ENCODE measurements around the gene IFITM10.

IFITM10 gene

DNA sequence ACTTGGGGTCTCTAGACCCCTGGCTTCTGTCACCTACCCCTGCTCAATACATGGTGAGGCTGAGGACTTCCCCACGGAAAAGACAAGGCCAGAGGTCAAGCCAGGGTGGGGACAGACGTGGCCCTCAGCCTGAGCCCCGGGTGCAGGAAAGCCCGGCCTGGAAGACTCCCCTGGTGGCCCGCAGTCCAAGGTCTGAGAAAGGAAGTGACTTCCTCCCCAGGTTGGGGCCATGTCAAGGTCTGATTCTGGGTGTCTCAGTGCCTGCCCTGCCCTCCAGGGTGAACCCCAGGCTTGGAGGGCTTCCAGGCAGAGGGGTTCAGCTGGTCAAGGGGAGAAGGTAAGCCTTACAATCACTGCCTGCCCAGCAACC, 9.4 kb upstream of the IFITM10 start:
- TF ChIP-seq, protein P1, sequence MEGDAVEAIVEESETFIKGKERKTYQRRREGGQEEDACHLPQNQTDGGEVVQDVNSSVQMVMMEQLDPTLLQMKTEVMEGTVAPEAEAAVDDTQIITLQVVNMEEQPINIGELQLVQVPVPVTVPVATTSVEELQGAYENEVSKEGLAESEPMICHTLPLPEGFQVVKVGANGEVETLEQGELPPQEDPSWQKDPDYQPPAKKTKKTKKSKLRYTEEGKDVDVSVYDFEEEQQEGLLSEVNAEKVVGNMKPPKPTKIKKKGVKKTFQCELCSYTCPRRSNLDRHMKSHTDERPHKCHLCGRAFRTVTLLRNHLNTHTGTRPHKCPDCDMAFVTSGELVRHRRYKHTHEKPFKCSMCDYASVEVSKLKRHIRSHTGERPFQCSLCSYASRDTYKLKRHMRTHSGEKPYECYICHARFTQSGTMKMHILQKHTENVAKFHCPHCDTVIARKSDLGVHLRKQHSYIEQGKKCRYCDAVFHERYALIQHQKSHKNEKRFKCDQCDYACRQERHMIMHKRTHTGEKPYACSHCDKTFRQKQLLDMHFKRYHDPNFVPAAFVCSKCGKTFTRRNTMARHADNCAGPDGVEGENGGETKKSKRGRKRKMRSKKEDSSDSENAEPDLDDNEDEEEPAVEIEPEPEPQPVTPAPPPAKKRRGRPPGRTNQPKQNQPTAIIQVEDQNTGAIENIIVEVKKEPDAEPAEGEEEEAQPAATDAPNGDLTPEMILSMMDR (IDR thresholded peaks at IDR 0.05; ENCODE audit: low read depth, low read length, missing control alignments), result no peak
- no peak overlapping the region for H3K4me3 ChIP-seq (ENCODE audit: low read depth, low read length)
- DNase-seq (ENCODE audit: low read depth), result no peak
- in situ Hi-C loops (cut with HindIII; ENCODE audit: low sequenced_read_pairs), result no loop called here

DNA sequence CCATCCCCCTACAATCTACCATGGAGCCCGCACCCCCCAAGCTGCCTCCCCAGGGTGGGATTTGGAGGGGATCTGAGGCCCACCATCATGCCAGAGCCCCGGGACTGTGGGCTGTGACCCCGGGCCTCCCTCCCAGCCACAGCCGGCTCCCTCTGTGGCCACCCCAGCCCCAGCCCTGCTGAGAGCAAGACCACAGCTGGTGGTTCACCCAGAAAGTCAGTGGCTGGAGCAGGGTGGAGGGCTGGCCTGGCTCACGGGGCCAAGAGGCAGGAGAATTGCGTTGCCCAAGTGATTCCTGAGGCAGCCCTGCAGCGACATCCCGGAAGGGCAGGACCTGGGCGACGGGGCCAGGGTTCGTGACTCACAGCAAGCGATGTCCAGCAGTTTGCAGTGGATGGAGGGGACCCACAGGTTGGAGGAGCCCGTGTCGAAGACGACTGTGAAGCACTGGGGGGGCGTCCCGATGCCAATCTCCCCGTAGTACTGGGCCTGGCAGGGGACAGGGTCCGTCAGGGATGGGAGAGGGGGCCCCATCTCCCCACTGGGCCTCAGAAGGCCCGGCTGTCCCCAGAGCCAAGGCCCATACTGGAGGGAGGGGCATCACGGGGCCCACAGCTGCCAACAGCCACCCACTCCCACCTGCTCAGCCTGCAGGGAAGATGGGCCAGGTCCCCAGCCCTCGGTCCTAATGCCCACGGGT, 8.9 kb upstream of the IFITM10 start:
- TF ChIP-seq, protein P1 (IDR thresholded peaks at IDR 0.05; ENCODE audit: low read depth, low read length, missing control alignments), result no peak
- in situ Hi-C loops (cut with HindIII; ENCODE audit: low sequenced_read_pairs), result no loop called here
- no peak for DNase-seq (ENCODE audit: low read depth)
- no peak overlapping the region for H3K4me3 ChIP-seq (ENCODE audit: low read depth, low read length)

DNA sequence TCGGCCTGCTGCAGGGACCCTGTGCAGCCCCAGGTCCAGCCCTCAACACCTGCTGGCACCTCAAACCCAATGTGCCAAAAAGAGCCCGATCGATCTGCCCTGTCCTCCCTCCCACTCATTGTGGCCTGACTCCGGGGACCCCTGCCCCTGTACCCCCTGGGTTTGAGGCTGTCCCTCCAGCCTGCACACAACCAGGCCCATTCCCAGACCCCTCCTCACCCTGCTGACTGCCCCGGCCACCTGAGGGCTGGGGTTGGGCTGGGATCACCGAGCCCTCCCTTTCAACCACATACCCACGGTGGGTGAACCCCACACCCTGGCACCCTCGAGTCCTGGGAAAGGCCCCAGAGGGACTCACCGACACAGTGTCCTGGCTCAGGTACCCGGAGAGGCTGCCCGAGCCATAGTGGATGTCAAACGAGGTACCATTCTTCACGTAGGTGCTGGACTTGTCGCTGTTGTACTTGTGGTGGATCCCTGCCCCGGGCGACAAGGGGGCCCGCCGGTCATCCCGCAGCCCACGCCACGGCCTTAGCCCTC, 8.3 kb upstream of the IFITM10 start:
- H3K4me3 ChIP-seq (ENCODE audit: low read depth, low read length), result no peak overlapping the region
- DNase-seq (ENCODE audit: low read depth), result no peak
- in situ Hi-C loops (cut with HindIII; ENCODE audit: low sequenced_read_pairs), result no loop called here
- TF ChIP-seq, protein P1 (IDR thresholded peaks at IDR 0.05; ENCODE audit: low read depth, low read length, missing control alignments), result no peak

DNA sequence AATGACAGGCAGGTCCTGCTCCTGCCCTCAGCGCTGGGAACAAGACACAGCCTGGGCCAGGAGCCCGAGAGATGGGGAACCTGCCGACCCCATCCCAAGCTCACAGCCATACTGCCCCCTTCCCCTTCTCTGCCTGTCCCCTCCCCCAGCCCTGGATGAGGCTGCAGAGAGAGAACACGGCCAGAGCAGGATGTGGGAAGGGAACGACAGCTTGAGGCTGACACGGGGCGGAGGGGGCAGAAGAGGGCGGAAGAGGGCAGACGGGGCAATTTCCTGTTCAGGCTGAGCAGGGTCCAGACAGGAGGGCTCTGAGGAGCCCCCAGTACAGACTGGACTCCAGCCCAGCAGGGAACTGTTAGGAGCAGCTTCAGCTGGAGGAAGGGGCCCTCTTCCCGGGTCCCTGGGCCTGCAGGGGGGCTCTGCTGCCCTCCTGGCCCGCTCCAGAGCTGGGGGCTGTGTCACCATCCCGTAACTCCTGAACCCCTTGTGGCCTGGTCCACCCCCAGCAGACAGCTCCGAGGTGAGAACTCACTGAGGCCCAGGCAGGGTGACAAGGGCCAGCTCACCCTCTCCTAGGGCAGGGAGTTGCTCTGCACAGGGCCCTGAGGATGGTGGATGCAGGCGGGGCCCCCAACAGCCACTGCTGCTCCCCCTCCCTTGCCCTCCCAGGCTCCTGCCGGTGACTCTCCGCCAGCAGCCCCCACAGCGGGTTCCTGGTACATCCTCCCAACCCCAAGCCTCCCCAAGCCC, 7.6 kb upstream of the IFITM10 start:
- DNase-seq (ENCODE audit: low read depth), result no peak
- no peak overlapping the region for H3K4me3 ChIP-seq (ENCODE audit: low read depth, low read length)
- in situ Hi-C loops (cut with HindIII; ENCODE audit: low sequenced_read_pairs), result no loop called here
- TF ChIP-seq, protein P1 (IDR thresholded peaks at IDR 0.05; ENCODE audit: low read depth, low read length, missing control alignments), result no peak

DNA sequence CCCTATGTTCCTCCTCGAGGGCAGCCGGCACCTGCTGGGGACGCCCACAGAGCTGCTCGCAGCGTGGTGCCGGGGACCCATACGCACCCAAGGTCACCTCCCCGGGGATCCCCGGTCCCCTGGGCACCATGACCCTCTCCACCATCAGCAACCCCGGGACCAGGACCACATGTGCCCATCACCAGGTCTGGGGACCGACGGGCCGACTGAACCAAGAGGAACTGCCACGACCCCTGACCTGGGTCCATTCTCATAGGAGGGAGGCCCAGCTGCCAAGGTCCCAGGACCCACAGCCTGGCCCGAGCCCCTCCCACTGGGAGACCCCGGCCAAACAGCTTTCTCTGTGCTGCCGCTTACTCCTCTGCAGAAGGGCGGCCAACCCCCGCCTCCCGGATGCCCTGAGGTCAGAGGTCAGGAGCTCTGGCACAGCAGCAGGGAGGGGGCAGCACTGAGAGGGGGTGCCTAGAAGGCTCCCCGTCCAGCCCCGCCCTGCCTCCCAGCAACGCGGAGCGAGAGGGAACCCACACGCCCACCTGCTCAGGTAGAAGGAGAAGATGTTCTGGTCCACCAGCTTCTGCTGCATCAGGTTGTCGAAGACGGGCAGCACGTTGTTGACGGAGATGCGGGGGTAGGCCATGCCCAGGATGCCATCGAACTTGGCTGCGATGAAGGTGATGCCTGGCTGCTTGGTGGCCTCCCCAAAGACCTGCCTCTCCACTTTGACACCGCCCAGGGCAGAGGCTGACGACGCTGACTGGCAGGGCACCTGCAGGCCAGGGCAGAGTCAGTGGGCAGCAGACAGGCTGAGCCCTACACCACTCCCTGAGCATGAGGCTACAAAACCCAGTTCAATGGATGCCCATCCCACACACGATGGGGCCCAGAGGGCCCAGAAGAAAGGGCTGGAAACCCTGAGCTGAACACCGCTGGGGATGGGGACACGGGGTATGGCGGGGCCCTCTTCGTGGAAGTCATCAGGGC, 6.7 kb upstream of the IFITM10 start:
- no peak overlapping the region for H3K4me3 ChIP-seq (ENCODE audit: low read depth, low read length)
- DNase-seq (ENCODE audit: low read depth), result no peak
- in situ Hi-C loops (cut with HindIII; ENCODE audit: low sequenced_read_pairs), result no loop called here
- TF ChIP-seq, protein P1 (IDR thresholded peaks at IDR 0.05; ENCODE audit: low read depth, low read length, missing control alignments), result no peak

Data from astrocyte of the cerebellum (primary cell).